Neural progenitor cell (in vitro differentiated cells): ENCODE results near the gene STPG4. TPM values are rescaled to one million over a fixed set of nuclear protein-coding genes. Genes with fewer than 3 reads are reported as not detected.

Experiments
- DNase-seq: peaks from one replicate; pipeline ENCODE4 v3.0.0-alpha.2; 2016; ENCODE audit warnings: low spot score
- H2AFZ ChIP-seq: fragments of 200-600 bp; sonication (generic); replicated peaks from 2 replicates; pipeline ENCODE4 v1.6.1; 2016; ENCODE audit warnings: antibody characterized with exemption
- H3F3A ChIP-seq: fragments of 200-600 bp; sonication (generic); 2 replicates; pipeline ENCODE4 v1.6.1; 2016; ENCODE audit warnings: antibody characterized with exemption, low read depth
- H3K27ac ChIP-seq: fragments of 200-600 bp; sonication (generic); 2 replicates; pipeline ENCODE4 v1.5.1; 2016; ENCODE audit warnings: mild to moderate bottlenecking
- H3K27me3 ChIP-seq: fragments of 200-600 bp; sonication (generic); 2 replicates; pipeline ENCODE4 v1.6.1; 2016; ENCODE audit warnings: mild to moderate bottlenecking, moderate library complexity
- H3K36me3 ChIP-seq: fragments of 200-600 bp; sonication (generic); 2 replicates; pipeline ENCODE4 v1.5.1; 2016
- H3K4me1 ChIP-seq: fragments of 200-600 bp; sonication (generic); 2 replicates; pipeline ENCODE4 v1.6.1; 2016; ENCODE audit warnings: mixed run types
- H3K4me2 ChIP-seq: fragments of 200-600 bp; sonication (generic); 2 replicates; pipeline ENCODE4 v1.6.1; 2016
- H3K4me3 ChIP-seq: fragments of 200-600 bp; sonication (generic); 2 replicates; pipeline ENCODE4 v1.5.1; 2016
- H3K79me2 ChIP-seq: fragments of 200-600 bp; sonication (generic); 2 replicates; pipeline ENCODE4 v1.6.1; 2016; ENCODE audit warnings: low read depth
- H3K9ac ChIP-seq: fragments of 200-600 bp; sonication (generic); 2 replicates; pipeline ENCODE4 v1.6.1; 2016
- H3K9me3 ChIP-seq: fragments of 200-600 bp; sonication (generic); 2 replicates; pipeline ENCODE4 v1.5.1; 2016; ENCODE audit warnings: low read depth
- H4K20me1 ChIP-seq: fragments of 200-600 bp; sonication (generic); 2 replicates; pipeline ENCODE4 v1.6.1; 2016; ENCODE audit warnings: low read depth
- H3K27ac Mint-ChIP-seq: 3 replicates; pipeline ENCODE4 v1.8.0; 2021; ENCODE audit warnings: mixed read lengths
- H3K27me3 Mint-ChIP-seq: 2 replicates; pipeline ENCODE4 v1.8.0; 2022; ENCODE audit warnings: low read depth, mild to moderate bottlenecking, inconsistent platforms, moderate library complexity, mixed read lengths; ENCODE audit not compliant: insufficient read depth
- H3K36me3 Mint-ChIP-seq: 3 replicates; pipeline ENCODE4 v1.8.0; 2021; ENCODE audit warnings: mixed read lengths
- H3K4me1 Mint-ChIP-seq: 3 replicates; pipeline ENCODE4 v1.8.0; 2021; ENCODE audit warnings: mixed read lengths
- H3K4me3 Mint-ChIP-seq: 3 replicates; pipeline ENCODE4 v1.8.0; 2021; ENCODE audit warnings: mild to moderate bottlenecking, moderate library complexity, mixed read lengths
- H3K9me3 Mint-ChIP-seq: 3 replicates; pipeline ENCODE4 v1.8.0; 2020; ENCODE audit warnings: mixed read lengths
- CTCF ChIP-seq: fragments of 200-600 bp; sonication (generic); IDR thresholded peaks from 2 replicates; pipeline ENCODE4 v1.5.1; 2017; ENCODE audit warnings: antibody characterized with exemption, mild to moderate bottlenecking
- EZH2 ChIP-seq: fragments of 200-600 bp; sonication (generic); IDR thresholded peaks from 2 replicates; pipeline ENCODE4 v1.6.1; 2017; ENCODE audit warnings: antibody characterized with exemption, mild to moderate bottlenecking, moderate library complexity
- EZH2phosphoT487 ChIP-seq: fragments of 200-600 bp; sonication (generic); IDR thresholded peaks from 2 replicates; pipeline ENCODE4 v1.6.1; 2017; ENCODE audit warnings: antibody characterized with exemption
- total RNA-seq: library from RNA; depleted of rRNA; stranded (reverse); fragments of >200 nt; gene quantifications from 2 replicates; pipeline ENCODE4 v1.2.3, GENCODE V29; 2015; ENCODE audit warnings: low replicate concordance

Gene STPG4
- total RNA-seq, 1 donor from 2014 or later: not detected

- no peak overlapping the region for H3K9ac ChIP-seq
- peaks cover 34% of the 10 kb centered on the region for H3F3A ChIP-seq
- no peak overlapping the region for H3K27ac ChIP-seq
- H3K27me3 ChIP-seq: no peaks in the 10 kb centered on the region
- no peak overlapping the region for H3K27ac Mint-ChIP-seq
- TF ChIP-seq EZH2 (no peak), EZH2phosphoT487 (no peak), CTCF (no peak)
- H3K4me3 ChIP-seq: no peak overlapping the region
- no peak overlapping the region for H2AFZ ChIP-seq
- H3K4me2 ChIP-seq: no peak overlapping the region
- no peak overlapping the region for H3K4me3 Mint-ChIP-seq
- H3K36me3 ChIP-seq: no peaks in the 10 kb centered on the region
- no peaks in the 10 kb centered on the region for H3K9me3 ChIP-seq
- H3K36me3 Mint-ChIP-seq: no peaks in the 10 kb centered on the region
- H3K4me1 ChIP-seq: peaks cover 37% of the 10 kb centered on the region
- H3K4me1 Mint-ChIP-seq: peaks cover 67% of the 10 kb centered on the region
- H4K20me1 ChIP-seq: no peaks in the 10 kb centered on the region
- H3K27me3 Mint-ChIP-seq: peaks cover 2% of the 10 kb centered on the region
- no peak for DNase-seq
- H3K9me3 Mint-ChIP-seq: no peaks in the 10 kb centered on the region
- H3K79me2 ChIP-seq: no peaks in the 10 kb centered on the region
Observed at GRCh38 chr2:47195148-47195547, 40.0 kb upstream of the STPG4 start.

DNA sequence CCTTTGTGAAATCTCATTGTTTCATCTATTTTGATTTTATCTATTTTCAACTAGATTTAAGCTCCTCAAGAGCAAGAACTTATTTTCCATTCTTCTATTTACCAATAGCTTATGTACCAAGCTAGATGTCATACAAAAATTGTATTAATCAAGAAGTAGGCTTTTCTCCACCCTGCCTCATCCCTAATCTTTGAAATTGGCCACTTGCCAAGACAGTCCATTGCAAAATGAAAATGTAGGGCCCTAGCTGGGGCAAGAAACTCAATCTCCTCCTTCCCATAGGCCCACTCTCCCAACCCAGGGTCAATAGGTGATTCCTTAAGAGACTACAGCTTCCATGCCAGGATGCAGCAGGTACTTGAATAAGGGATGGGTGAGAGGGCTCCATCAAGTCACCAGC, 39.3 kb upstream of the STPG4 start:
- H3F3A ChIP-seq: peaks cover 34% of the 10 kb centered on the region
- peak overlapping the region; percentile 13 for H3K4me3 Mint-ChIP-seq
- H2AFZ ChIP-seq: no peak overlapping the region
- H3K27ac ChIP-seq: no peak overlapping the region
- no peaks in the 10 kb centered on the region for H3K79me2 ChIP-seq
- no peak overlapping the region for H3K4me2 ChIP-seq
- no peaks in the 10 kb centered on the region for H3K9me3 ChIP-seq
- peak overlapping the region; percentile 90 for H3K27ac Mint-ChIP-seq
- H3K4me1 Mint-ChIP-seq: peaks cover 72% of the 10 kb centered on the region
- peaks cover under 1% of the 10 kb centered on the region for H3K27me3 Mint-ChIP-seq
- H3K36me3 ChIP-seq: no peaks in the 10 kb centered on the region
- H3K4me1 ChIP-seq: peaks cover 37% of the 10 kb centered on the region
- DNase-seq: no peak
- H3K9ac ChIP-seq: no peak overlapping the region
- H3K4me3 ChIP-seq: no peak overlapping the region
- H3K9me3 Mint-ChIP-seq: no peaks in the 10 kb centered on the region
- no peaks in the 10 kb centered on the region for H3K27me3 ChIP-seq
- no peaks in the 10 kb centered on the region for H3K36me3 Mint-ChIP-seq
- TF ChIP-seq CTCF (no peak), EZH2phosphoT487 (no peak), EZH2 (no peak)
- no peaks in the 10 kb centered on the region for H4K20me1 ChIP-seq

GRCh38 chr2:47193607-47194006, 38.5 kb upstream of the STPG4 start:
- peaks cover 73% of the 10 kb centered on the region for H3K4me1 Mint-ChIP-seq
- Histone ChIP-seq H3K9me3 (no peaks in the 10 kb centered on the region), H3K27ac (no peak overlapping the region), H3K36me3 (no peaks in the 10 kb centered on the region), H3K4me2 (peak overlapping the region; percentile 39), H3K4me3 (no peak overlapping the region), H2AFZ (peak overlapping the region; percentile 52), H3K27me3 (no peaks in the 10 kb centered on the region), H3F3A (peaks cover 34% of the 10 kb centered on the region), H3K4me1 (peaks cover 37% of the 10 kb centered on the region), H3K9ac (no peak overlapping the region), H4K20me1 (no peaks in the 10 kb centered on the region), H3K79me2 (no peaks in the 10 kb centered on the region)
- TF ChIP-seq EZH2phosphoT487 (no peak), EZH2 (no peak), CTCF (no peak)
- H3K4me3 Mint-ChIP-seq: no peak overlapping the region
- H3K27me3 Mint-ChIP-seq: peaks cover 3% of the 10 kb centered on the region
- DNase-seq: no peak
- H3K27ac Mint-ChIP-seq: peak overlapping the region; percentile 90
- no peaks in the 10 kb centered on the region for H3K36me3 Mint-ChIP-seq
- no peaks in the 10 kb centered on the region for H3K9me3 Mint-ChIP-seq
